ENCODE data around the gene COMMD7.

Gene COMMD7

DNA sequence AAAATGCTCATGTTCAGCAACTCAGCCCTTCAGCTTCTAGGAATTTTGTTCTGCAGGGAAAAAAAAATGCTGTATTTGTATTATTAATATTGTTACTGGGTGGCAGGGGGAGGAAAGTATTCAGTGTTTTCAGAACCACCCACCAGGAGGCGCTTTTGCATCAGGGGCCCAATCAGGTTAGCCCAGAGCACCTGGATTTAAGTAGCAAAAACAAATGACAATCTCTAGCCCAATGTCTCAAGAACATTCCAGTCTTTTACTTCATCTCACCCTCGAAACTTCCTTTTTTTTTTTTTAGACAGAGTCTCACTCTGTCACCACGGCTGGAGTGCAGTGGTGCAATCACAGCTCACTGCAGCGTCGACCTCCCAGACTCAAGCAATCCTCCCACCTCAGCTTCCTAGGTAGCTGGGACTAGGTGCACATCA, 68.9 kb downstream of the COMMD7 start:
- DNase-seq: no peak

DNA sequence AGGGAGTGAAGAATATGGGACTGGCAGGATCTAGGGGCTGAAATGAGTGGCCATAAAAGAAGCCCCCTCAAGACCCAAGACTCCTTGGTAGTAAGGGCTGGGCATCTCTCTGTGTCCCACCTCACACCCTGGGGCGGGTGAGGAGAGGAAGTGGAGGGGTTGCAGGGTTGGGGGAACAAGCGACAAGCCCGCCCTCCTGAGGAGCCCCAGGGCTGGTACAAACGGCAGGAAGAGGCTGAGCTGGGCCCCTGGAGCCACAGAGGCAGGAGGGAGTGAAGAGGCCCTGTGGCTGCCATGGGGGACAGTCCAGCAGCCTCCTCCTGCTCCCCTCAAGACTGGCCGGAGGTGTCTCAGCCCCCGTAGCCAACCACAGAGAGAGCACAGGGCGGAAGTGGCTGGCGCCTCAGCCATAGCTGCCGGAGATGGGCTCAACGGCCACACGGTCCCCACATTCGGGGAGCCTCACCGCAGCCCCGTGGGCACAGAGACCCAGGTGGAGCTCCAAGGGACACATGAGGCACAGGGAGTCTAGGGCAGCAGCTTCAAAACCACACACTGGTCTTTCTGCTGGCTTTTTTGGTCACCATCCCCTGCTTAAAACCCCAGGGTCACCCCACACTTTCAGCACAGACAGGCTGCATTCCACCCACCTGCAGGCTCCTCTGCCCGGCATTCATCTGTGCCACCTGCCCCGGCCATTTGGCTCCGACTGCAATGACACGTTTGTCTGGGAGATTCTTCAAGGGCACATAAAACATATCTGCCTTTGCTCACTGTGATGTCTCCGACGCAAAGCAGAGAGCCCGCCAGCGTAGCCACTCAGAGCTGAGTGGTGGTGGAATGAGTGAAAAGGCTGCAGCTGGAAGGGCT, 70.0 kb downstream of the COMMD7 start:
- no peak for DNase-seq

DNA sequence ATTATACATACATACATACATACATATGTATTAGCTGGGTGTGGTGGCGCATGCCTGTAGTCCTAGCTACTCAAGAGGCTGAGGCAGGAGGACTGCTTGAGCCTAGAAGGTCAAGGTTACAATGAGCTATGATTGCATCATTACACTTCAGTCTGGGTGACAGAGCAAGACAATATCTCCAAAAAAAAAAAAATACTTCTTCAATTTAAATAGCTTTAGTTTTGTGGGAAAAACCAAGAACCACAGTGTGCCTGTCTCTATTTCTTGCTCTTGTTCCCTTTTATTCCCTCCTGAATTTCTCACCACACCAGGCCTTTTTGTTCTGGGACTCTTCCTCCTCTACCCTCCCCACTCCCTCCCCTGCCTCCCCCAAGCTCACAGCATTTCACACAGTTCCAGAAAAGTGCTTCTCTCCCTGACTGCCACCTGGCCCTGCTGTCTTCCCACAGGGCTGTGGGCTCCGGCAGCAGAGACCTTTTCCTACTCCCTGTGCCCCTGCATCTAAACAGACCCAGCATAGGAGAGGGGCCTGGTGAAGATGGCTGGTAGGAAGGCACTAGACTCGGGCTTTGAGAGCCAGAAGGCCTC, 70.8 kb downstream of the COMMD7 start:
- DNase-seq: no peak

DNA sequence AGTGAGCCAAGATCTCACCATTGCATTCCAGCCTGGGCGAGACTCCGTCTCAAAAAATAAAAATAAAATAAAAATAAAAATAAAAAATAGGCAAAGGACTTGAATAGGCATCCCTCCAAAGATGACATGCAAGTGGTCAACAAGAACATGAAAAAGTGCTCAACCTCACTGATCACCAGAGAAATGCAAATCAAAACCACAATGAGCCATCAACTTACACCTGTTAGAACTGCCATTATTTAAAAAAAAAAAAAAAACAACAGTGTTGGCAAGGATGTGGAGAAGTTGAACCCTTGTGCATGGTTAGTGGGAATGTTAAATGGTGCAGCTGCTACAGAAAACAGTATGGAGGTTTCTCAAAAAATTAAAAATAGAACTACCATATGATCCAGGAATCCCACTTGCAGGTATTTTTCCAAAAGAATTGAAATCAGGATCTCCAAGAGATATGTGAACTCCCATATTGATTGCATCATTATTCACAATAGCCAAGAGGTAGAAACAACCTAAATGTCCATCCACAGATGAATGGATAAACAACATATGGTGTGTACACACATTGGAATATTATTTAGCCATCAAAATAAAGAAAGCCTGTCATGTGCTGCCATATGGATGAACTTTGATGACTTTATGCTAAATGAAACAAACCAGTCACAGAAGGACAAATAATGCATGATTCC, 72.4 kb downstream of the COMMD7 start:
- no peak for DNase-seq

DNA sequence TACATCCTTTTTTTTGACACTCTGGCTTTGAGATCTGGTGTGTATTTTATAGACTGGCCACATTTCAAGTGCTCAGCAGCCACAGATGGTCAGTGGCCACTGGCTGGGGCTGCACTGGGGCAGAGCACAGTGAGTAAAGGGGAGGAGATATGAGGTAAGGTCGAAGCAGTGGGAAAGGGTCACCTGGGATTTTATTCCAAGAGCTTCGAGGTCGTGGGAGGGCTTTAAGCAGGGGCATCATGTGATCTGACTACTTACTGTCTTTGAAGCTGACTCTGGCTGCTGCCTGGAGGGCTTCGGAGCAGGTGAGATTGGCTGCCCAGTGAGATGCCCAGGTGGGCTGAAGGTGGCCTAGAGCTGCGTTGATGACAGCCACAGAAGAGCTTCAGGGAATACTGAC, 76.2 kb downstream of the COMMD7 start:
- DNase-seq: no peak

DNA sequence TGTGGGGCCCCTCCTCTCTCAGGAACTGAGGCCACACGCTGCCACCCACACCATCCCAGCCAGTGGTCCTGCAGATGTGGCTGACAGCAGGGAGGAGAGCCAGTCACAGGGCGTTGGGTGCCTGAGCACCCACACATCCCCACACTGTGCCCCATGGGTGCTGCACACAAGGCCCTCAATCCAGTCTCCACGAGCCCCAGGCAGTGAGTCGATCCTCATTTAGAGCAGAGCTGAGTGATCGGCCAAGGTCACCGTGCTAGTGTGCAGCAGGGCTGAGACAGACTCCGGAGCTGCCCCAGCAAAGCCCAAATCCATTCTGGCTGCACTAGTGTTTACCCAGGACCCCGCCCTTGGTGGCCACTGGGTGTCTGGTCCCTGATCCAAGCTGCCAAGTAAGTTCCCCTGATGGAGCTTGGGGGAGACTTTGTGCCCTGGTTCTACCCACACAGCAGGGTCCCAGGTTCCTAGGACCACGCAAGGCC, 78.5 kb downstream of the COMMD7 start:
- DNase-seq: no peak

DNA sequence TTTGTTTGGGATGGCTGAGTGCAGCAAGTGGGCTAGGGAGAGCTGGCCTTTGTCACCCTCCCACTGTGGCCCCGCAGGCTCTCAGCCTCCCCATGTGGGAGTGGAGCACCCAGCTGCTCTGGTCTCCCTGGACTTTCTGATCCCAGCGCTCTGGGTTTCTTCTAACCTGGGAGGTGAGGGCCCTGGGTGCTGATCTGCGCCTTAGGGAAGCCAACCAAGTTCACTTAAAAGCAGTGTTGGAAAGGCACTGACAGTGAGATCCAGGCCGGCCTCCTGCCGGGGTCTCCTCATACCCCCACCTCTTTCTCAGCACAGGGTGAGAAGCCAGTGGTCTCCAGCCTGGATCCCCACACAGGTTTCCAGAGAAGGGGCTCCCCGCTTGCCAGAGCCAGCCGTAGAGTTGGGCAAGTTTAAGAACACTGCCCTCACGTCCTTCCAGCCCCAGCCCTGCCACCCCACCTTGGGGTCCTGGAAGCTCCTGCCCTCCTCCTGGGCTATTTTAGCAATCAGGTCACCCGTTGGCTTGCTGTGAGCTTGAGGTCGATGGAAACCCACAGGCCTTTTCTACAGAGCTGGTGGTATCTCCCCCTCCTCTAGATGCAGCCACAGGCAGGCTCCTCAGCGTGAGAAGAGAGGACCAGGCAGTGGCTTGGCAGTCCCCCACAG, 79.1 kb downstream of the COMMD7 start:
- no peak for DNase-seq

DNA sequence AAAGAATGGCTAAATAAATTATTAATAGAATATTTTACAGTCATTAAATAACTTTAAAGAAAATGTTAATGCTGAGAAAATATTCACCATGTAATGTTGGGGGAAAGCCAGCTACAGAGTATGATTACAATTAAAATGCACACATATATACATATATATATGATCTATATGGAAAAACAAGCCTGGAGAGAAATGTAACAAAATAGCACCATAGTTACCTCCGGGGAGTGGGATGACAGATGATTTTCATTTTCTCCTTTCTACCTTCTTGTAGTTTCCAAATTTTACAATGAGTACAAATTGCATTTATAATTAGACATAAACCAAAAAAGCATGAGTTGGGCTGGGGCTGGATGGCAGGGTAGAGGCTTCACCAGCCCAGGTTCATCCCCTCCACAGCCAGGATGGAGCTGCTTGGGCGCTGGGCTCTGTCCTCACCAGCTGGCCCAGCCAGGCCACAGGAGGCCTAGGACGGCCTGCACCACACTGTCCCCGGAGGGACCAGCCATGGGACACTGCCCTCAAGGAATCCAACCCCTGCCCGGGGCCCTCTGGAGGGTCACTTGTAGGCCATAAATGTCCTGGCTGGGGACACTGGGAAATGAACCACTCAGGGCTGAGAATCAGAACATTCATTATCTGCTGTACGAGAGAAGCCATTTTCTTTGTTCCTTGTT, 79.8 kb downstream of the COMMD7 start:
- DNase-seq: no peak

DNA sequence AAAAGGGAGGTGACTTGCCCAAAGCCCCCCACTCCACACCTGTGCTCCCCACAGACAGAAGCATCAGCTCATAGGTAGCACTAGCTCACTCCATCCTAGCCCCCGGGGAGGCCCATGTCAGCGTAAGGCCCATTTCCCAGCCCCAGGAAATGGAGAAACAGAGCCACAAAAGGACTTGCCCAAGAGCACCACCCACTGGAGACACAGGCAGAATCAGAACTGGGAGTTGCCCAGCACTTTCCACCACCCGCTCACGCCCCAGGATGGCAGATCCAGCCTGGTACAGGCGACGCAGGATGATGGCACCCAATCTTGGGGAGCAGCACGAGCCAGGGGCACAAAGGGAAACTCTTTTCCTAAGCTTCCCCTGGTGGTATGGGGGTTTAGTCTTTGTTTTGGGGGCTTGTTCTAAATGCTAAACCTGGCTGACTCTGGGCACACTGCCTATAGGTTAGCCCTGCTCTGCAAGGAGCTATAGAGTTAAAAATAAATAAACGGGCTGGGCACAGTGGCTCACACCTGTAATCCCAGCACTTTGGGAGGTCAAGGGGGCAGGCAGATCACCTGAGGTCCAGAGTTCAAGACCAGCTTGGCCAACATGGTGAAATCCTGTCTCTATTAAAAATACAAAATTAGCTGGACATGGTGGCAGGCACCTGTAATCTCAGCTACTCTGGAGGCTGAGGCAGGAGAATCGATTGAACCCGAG, 81.3 kb downstream of the COMMD7 start:
- no peak for DNase-seq

DNA sequence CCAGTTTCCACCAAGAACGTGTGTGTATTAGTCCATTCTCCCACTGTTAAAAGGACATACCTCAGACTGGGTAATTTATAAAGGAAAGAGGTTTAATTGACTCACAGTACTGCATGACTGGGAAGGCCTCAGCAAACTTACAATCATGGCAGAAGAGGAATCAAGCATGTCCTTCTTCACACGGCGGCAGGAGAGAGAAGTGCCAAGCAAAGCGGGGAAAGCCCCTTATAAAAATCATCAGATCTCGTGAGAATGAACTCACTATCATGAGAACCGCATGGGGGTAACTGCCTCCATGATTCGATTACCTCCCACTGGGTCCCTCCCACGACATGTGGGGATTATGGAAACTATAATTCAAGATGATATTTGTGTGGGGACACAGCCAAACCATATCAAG, 82.6 kb downstream of the COMMD7 start:
- no peak for DNase-seq

DNA sequence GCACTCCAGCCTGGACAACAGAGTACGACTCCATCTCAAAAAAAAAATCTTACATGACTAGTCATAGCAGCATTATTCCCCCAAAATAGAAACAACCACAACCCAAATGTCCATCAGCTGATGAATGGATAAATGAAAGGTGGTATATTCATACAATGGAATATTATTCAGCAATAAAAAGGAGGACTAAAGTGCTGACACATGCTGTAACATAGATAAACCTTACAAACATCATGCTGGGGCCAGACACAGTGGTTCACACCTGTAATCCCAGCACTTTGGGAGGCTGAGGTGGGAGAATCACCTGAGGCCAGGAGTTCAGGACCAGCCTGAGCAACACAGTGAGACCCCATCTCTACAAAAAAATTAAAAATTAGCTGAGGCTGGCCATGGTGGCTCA, 86.4 kb downstream of the COMMD7 start:
- DNase-seq: no peak

DNA sequence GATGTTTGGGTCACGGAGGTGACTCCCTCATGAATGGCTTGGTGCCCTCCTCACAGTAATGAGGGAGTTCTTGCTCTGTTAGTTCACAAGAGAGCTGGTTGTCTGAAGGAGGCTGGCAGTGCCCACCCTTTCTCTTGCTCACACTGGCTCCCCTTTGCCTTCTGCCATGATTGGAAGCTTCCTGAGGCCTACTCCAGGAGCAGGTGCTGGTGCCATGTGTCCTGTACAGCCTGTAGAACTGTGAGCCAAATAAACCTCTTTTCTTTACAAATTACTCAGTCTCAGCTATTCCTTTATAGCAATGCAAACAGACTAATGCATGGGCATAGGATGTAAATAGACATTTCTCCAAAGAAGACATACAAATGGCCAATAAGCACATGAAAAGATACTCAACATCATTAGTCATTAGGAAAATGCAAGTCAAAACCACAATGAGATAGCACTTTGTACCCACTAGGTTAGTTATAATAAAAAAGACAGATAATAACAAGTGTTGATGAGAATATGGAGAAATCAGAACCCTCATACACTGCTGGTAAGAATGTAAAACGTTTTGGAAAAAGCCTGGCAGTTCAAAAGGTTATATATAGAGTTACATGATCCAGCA, 87.3 kb downstream of the COMMD7 start:
- no peak for DNase-seq

DNA sequence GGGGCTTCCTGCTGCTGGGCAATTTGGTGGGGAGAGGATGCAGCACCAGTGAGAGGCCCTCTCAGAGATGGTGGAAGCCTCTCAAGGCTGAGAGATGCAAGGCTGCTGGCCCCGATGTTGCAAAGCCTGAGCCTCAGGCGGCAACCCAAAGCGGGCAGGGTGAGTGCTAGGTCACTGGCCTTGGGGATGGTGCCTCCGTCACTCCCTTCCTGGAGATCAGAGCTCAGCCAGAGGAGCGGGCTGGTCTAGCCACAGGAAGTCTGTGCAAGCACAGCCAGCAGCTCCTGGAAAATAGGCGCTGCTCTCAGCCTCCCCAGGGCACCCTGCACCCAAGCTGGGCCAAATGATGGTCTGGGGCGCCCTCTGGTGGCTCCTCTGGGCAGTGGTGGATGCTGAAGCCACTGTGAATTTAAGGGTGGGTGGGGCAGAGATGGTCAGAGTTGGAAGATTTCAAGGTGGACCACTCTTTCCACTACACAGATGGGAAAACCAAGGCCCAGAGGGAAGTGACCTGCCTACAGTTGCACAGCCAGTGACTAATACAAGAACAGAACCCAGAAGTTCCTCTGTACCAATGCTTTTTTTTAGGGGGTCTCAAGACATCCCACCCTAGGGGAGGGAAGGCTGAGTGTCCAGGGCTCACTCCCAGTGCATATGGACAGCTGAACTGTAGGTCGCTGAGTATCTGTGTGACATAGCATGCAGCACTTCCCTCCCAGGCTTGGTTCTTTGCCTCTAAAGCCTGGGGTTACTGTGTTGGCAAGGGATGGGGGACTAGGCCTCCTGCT, 90.3 kb downstream of the COMMD7 start:
- DNase-seq: no peak

All from NCI-H524 treated with DMSO at 0.1 percent for 48 hours (cell line).